GM19328 (cell line): Measurements from ENCODE around the gene TXNL4A.

ENCODE experiments used
- ATAC-seq: cut with Tn5 transposase; IDR thresholded peaks from one replicate; pipeline ENCODE4 v1.9.1; 2021; ENCODE audit warnings: mild to moderate bottlenecking, moderate library complexity; ENCODE audit not compliant: unreplicated experiment

TXNL4A gene

GRCh38 chr18:79936641-79937040 is 51.7 kb downstream of the TXNL4A start:
- no peak for ATAC-seq

- ATAC-seq: no peak
Observed at GRCh38 chr18:79935925-79936324, 52.4 kb downstream of the TXNL4A start.

- no peak for ATAC-seq
Observed at GRCh38 chr18:79935499-79935898, 52.9 kb downstream of the TXNL4A start.

GRCh38 chr18:79935098-79935480 is 53.3 kb downstream of the TXNL4A start:
- no peak for ATAC-seq

- no peak for ATAC-seq
Observed at GRCh38 chr18:79934311-79935097, 53.9 kb downstream of the TXNL4A start.

- no peak for ATAC-seq
Observed at GRCh38 chr18:79933765-79934164, 54.6 kb downstream of the TXNL4A start.

GRCh38 chr18:79932907-79933306 is 55.5 kb downstream of the TXNL4A start:
- no peak for ATAC-seq

- ATAC-seq: no peak
Observed at GRCh38 chr18:79931475-79931874, 56.9 kb downstream of the TXNL4A start.

GRCh38 chr18:79930020-79930642 is 58.2 kb downstream of the TXNL4A start:
- ATAC-seq: no peak

- no peak for ATAC-seq
Observed at GRCh38 chr18:79928563-79928960, 59.8 kb downstream of the TXNL4A start.

GRCh38 chr18:79927607-79928562 is 60.5 kb downstream of the TXNL4A start:
- ATAC-seq: no peak

- no peak for ATAC-seq
Observed at GRCh38 chr18:79926715-79927606, 61.4 kb downstream of the TXNL4A start.

GRCh38 chr18:79926306-79926705 is 62.1 kb downstream of the TXNL4A start:
- no peak for ATAC-seq

- ATAC-seq: no peak
Observed at GRCh38 chr18:79924814-79925731, 63.3 kb downstream of the TXNL4A start.

GRCh38 chr18:79923896-79924585 is 64.3 kb downstream of the TXNL4A start:
- no peak for ATAC-seq

GRCh38 chr18:79922971-79923411 is 65.4 kb downstream of the TXNL4A start:
- no peak for ATAC-seq

- ATAC-seq: no peak
Observed at GRCh38 chr18:79921984-79922965, 66.1 kb downstream of the TXNL4A start.
